GM23338 (cell line): ENCODE results near the gene TNFAIP3. TPM values are rescaled to one million over a fixed set of nuclear protein-coding genes. Genes with fewer than 3 reads are reported as not detected.

Experiments
- ATAC-seq: fragments of 200-7000 bp; cut with Tn5 transposase; 3 replicates; pipeline ENCODE4 v1.9.1; 2020
- DNase-seq: peaks from one replicate; pipeline ENCODE4 v3.0.0-alpha.2; 2015; ENCODE audit warnings: low spot score
- H2AFZ ChIP-seq: fragments of 200-600 bp; sonication (generic); 2 replicates; pipeline ENCODE4 v1.8.0; 2016; ENCODE audit warnings: antibody characterized with exemption, mild to moderate bottlenecking, moderate library complexity
- H3F3A ChIP-seq: fragments of 200-600 bp; sonication (generic); replicated peaks from 2 replicates; pipeline ENCODE4 v1.8.0; 2017; ENCODE audit warnings: antibody characterized with exemption, mixed run types, low read depth
- H3K27ac ChIP-seq: fragments of 200-600 bp; sonication (generic); 2 replicates; pipeline ENCODE4 v1.6.1; 2016; ENCODE audit warnings: low read depth
- H3K27me3 ChIP-seq: fragments of 200-600 bp; sonication (generic); 2 replicates; pipeline ENCODE4 v1.8.0; 2016; ENCODE audit warnings: mild to moderate bottlenecking, mixed run types, moderate library complexity; ENCODE audit not compliant: insufficient read depth
- H3K36me3 ChIP-seq: fragments of 200-600 bp; sonication (generic); 2 replicates; pipeline ENCODE4 v1.8.0; 2016; ENCODE audit warnings: mild to moderate bottlenecking; ENCODE audit not compliant: insufficient read depth
- H3K4me1 ChIP-seq: fragments of 200-600 bp; sonication (generic); 2 replicates; pipeline ENCODE4 v1.8.0; 2016; ENCODE audit warnings: mild to moderate bottlenecking, moderate library complexity; ENCODE audit not compliant: insufficient read depth
- H3K4me2 ChIP-seq: fragments of 200-600 bp; sonication (generic); 2 replicates; pipeline ENCODE4 v1.7.1; 2017; ENCODE audit warnings: mixed run types
- H3K4me3 ChIP-seq: fragments of 200-600 bp; sonication (generic); 2 replicates; pipeline ENCODE4 v1.6.1; 2016; ENCODE audit warnings: mixed run types
- H3K79me2 ChIP-seq: fragments of 200-600 bp; sonication (generic); replicated peaks from 2 replicates; pipeline ENCODE4 v1.8.0; 2017; ENCODE audit warnings: mild to moderate bottlenecking; ENCODE audit not compliant: insufficient read depth
- H3K9me2 ChIP-seq: fragments of 200-600 bp; sonication (generic); 2 replicates; pipeline ENCODE4 v1.8.0; 2017; ENCODE audit not compliant: insufficient read depth
- H4K20me1 ChIP-seq: fragments of 200-600 bp; sonication (generic); replicated peaks from 2 replicates; pipeline ENCODE4 v1.8.0; 2017; ENCODE audit warnings: mild to moderate bottlenecking; ENCODE audit not compliant: insufficient read depth
- H3K27ac Mint-ChIP-seq: 2 replicates; pipeline ENCODE4 v1.8.0; 2020; ENCODE audit warnings: inconsistent platforms, mild to moderate bottlenecking, moderate library complexity, mixed read lengths
- H3K27me3 Mint-ChIP-seq: 3 replicates; pipeline ENCODE4 v1.8.0; 2022; ENCODE audit warnings: low read depth, mild to moderate bottlenecking, moderate library complexity, mixed read lengths, inconsistent platforms; ENCODE audit not compliant: insufficient read depth, poor library complexity
- H3K36me3 Mint-ChIP-seq: 3 replicates; pipeline ENCODE4 v1.8.0; 2021; ENCODE audit warnings: low read depth, mild to moderate bottlenecking, inconsistent platforms, moderate library complexity, mixed read lengths
- H3K4me1 Mint-ChIP-seq: 3 replicates; pipeline ENCODE4 v1.8.0; 2020; ENCODE audit warnings: mild to moderate bottlenecking, inconsistent platforms, mixed read lengths
- H3K4me3 Mint-ChIP-seq: 3 replicates; pipeline ENCODE4 v1.8.0; 2021; ENCODE audit warnings: moderate library complexity, mild to moderate bottlenecking, inconsistent platforms, mixed read lengths
- H3K9me3 Mint-ChIP-seq: 3 replicates; pipeline ENCODE4 v1.8.0; 2020; ENCODE audit warnings: moderate library complexity, mild to moderate bottlenecking, inconsistent platforms, mixed read lengths
- CTCF ChIP-seq, 2 experiments: fragments of 200-600 bp in 1 of 2; sonication (generic) in 1 of 2; conservative IDR thresholded peaks; 2 replicates each; pipeline versions ENCODE4 v1.5.1 to v1.6.1; 2016 to 2017; ENCODE audit warnings: antibody characterized with exemption in 2 of 2, low read depth in 2 of 2, mild to moderate bottlenecking in 2 of 2, moderate library complexity in 1 of 2
- JUNB ChIP-seq: IDR thresholded peaks from one replicate; pipeline ENCODE4 v1.6.1; 2016; ENCODE audit warnings: antibody characterized with exemption; ENCODE audit not compliant: unreplicated experiment
- POLR2AphosphoS5 ChIP-seq: IDR thresholded peaks from 2 replicates; pipeline ENCODE4 v1.6.1; 2016; ENCODE audit warnings: antibody characterized with exemption, low read depth
- STAT1 ChIP-seq: IDR thresholded peaks from one replicate; pipeline ENCODE4 v1.6.1; 2016; ENCODE audit warnings: antibody characterized with exemption; ENCODE audit not compliant: unreplicated experiment
- ZNF331 ChIP-seq: fragments of 250-450 bp; sonication (Bioruptor Pico); IDR thresholded peaks from 2 replicates; pipeline ENCODE4 v1.5.0; 2020; ENCODE audit warnings: low read depth, mild to moderate bottlenecking, moderate library complexity
- long read RNA-seq: library from polyadenylated mRNA; unstranded; transcript quantifications from one replicate; pipeline ENCODE4 v2.0.0, GENCODE V29; 2020; ENCODE audit not compliant: unreplicated experiment
- polyA plus RNA-seq: library from polyadenylated mRNA; unstranded; fragments of >200 nt; fragmentation: Nextera tagmentation; extraction: Ambion mirVana; gene quantifications from 2 replicates; pipeline ENCODE4 v1.2.1, GENCODE V29; 2016
- total RNA-seq: library from RNA; depleted of rRNA; stranded (reverse); fragments of >200 nt; shearing (Covaris generic); gene quantifications from 2 replicates; pipeline ENCODE4 v1.2.3, GENCODE V29; 2014; rRNA removed
- TF ChIP-seq, protein P1 (sequence below): IDR thresholded peaks from 2 replicates; pipeline ENCODE4 v1.6.1; 2016; ENCODE audit warnings: antibody characterized with exemption

The TNFAIP3 gene
- total RNA-seq: 2.3 and 4.4 TPM in 2 replicates
- 2.1 and 3.3 TPM in 2 replicates for polyA plus RNA-seq
- long read RNA-seq: 0 reads

DNA sequence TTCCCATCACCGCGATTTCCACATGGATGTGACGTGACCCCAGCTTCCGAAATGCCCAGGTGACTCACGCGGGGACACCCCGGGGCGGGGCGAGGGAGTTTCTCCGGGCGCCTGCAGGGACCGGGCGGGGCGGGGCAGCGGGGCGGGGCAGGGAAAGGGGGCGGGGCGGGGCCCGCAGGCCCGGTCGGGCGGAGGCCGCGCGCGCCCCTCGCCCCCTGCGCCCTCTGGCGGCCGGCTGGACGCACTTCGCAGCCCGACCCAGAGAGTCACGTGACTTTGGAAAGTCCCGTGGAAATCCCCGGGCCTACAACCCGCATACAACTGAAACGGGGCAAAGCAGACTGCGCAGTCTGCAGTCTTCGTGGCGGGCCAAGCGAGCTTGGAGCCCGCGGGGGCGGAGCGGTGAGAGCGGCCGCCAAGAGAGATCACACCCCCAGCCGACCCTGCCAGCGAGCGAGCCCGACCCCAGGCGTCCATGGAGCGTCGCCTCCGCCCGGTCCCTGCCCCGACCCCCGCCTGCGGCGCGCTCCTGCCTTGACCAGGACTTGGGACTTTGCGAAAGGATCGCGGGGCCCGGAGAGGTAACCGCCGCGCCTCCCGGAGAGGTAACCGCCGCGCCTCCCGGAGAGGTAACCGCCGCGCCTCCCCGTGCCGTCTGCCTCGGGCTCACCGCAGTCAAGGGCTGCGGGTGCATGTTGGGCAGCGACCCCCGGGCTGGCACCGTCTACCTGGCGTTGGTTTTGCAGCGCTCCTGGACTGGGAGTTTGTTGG is at the start of gene TNFAIP3:
TSS of gene TNFAIP3 (plus strand) at position 346 of the 771 bp plus-strand sequence. CDS start 3,969 bp downstream, outside the sequence.
- Histone ChIP-seq H3K27ac (peak within 1 kb of the TSS; percentile 23; the same call in 1 of the 2 replicates), H3K79me2 (no peaks in the 10 kb centered on the region), H3K4me2 (peak within 1 kb of the TSS; percentile 99), H3F3A (no peaks in the 10 kb centered on the region), H3K9me2 (peaks cover 5% of the 10 kb centered on the region; the same call in 1 of the 2 replicates), H3K27me3 (peaks cover 24% of the 10 kb centered on the region), H4K20me1 (0 out of 2 replicates have a peak, but pooled peaks cover 4% of the 10 kb centered on the region), H3K4me3 (peak within 1 kb of the TSS; percentile 91), H2AFZ (peak within 1 kb of the TSS; percentile 98), H3K4me1 (peaks cover 31% of the 10 kb centered on the region), H3K36me3 (no peaks in the 10 kb centered on the region)
- peak; percentile 90 for DNase-seq
- Mint-ChIP-seq H3K9me3 (no peaks in the 10 kb centered on the region), H3K4me3 (peak within 1 kb of the TSS; percentile 87), H3K36me3 (no peaks in the 10 kb centered on the region), H3K27me3 (peaks cover 26% of the 10 kb centered on the region), H3K4me1 (peaks cover 37% of the 10 kb centered on the region), H3K27ac (0 out of 2 replicates have a peak within 1 kb of the TSS, but pooled peaks have one; percentile 74)
- peak; percentile 70 for ATAC-seq
- peak; percentile 53; the same call in 1 of the 2 replicates for TF ChIP-seq POLR2AphosphoS5
- no peak for TF ChIP-seq ZNF331
- peak; percentile 42 to 75 for TF ChIP-seq CTCF (conservative IDR thresholded peaks at IDR 0.05; ENCODE audit: low read depth in 2 of 2)

- H3K4me3 Mint-ChIP-seq: no peak overlapping the region
- H2AFZ ChIP-seq: no peak overlapping the region
- no peak overlapping the region for H3K27ac Mint-ChIP-seq
- no peaks in the 10 kb centered on the region for H3K4me1 ChIP-seq
- no peaks in the 10 kb centered on the region for H3K36me3 ChIP-seq
- no peaks in the 10 kb centered on the region for H3K36me3 Mint-ChIP-seq
- no peaks in the 10 kb centered on the region for H3F3A ChIP-seq
- H3K4me3 ChIP-seq: no peak overlapping the region
- H3K27ac ChIP-seq: no peak overlapping the region
- no peak overlapping the region for H3K4me2 ChIP-seq
- no peaks in the 10 kb centered on the region for H3K27me3 ChIP-seq
- ATAC-seq: no peak
- H4K20me1 ChIP-seq: no peaks in the 10 kb centered on the region
- H3K9me2 ChIP-seq: no peaks in the 10 kb centered on the region
- peaks cover 2% of the 10 kb centered on the region for H3K27me3 Mint-ChIP-seq
- DNase-seq: no peak
- H3K79me2 ChIP-seq: no peaks in the 10 kb centered on the region
- H3K4me1 Mint-ChIP-seq: no peaks in the 10 kb centered on the region
- H3K9me3 Mint-ChIP-seq: no peaks in the 10 kb centered on the region
- no peak for TF ChIP-seq JUNB
- TF ChIP-seq, protein P1, sequence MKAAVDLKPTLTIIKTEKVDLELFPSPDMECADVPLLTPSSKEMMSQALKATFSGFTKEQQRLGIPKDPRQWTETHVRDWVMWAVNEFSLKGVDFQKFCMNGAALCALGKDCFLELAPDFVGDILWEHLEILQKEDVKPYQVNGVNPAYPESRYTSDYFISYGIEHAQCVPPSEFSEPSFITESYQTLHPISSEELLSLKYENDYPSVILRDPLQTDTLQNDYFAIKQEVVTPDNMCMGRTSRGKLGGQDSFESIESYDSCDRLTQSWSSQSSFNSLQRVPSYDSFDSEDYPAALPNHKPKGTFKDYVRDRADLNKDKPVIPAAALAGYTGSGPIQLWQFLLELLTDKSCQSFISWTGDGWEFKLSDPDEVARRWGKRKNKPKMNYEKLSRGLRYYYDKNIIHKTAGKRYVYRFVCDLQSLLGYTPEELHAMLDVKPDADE: no peak
Observed at GRCh38 chr6:137818440-137818839, 48.6 kb upstream of the TNFAIP3 start.

DNA sequence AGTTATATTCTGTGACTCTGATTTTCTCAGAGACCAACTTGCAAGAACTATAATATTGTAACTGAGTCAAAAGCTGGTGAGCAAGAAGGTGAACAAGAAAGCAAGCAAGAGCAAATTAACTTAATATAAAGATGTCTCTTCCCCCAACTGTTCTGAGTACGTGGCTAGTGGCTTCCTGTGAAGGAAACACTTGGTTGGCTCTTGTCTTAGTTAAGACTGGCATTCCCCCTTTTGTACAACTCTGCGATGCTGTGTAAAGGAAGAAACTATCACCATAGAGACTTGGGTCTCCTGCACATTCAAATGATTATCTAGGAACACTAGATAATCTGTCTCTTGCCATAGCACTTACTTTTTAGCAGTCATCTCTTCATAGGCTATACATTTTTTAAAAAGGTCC is 47.3 kb upstream of the TNFAIP3 start:
- no peak overlapping the region for H3K27ac ChIP-seq
- Mint-ChIP-seq H3K27ac (no peak overlapping the region), H3K9me3 (no peaks in the 10 kb centered on the region), H3K4me1 (no peaks in the 10 kb centered on the region), H3K4me3 (no peak overlapping the region), H3K36me3 (no peaks in the 10 kb centered on the region), H3K27me3 (peaks cover 2% of the 10 kb centered on the region)
- H3K79me2 ChIP-seq: no peaks in the 10 kb centered on the region
- no peaks in the 10 kb centered on the region for H3K36me3 ChIP-seq
- no peaks in the 10 kb centered on the region for H3K27me3 ChIP-seq
- DNase-seq: no peak
- H3K4me3 ChIP-seq: no peak overlapping the region
- H2AFZ ChIP-seq: no peak overlapping the region
- H3K4me1 ChIP-seq: no peaks in the 10 kb centered on the region
- H3K4me2 ChIP-seq: no peak overlapping the region
- H3F3A ChIP-seq: no peaks in the 10 kb centered on the region
- ATAC-seq: no peak
- H3K9me2 ChIP-seq: no peaks in the 10 kb centered on the region
- H4K20me1 ChIP-seq: no peaks in the 10 kb centered on the region
- TF ChIP-seq ZNF331: no peak
- TF ChIP-seq STAT1: no peak
- TF ChIP-seq, protein P1: no peak
